Prostate gland (tissue), 2 donors: ENCODE results near the gene NEB. TPM values are rescaled to one million over a fixed set of nuclear protein-coding genes. Genes with fewer than 3 reads are reported as not detected.

ENCODE experiments used
- DNase-seq: peaks from one replicate; pipeline ENCODE4 v3.0.0-alpha.2; 2019; ENCODE audit warnings: low spot score
- H3K27ac ChIP-seq, 2 donors: fragments of 200-600 bp; sonication (generic); 2 replicates each; pipeline ENCODE4 v1.5.1; 2017 to 2019
- H3K27me3 ChIP-seq: fragments of 200-600 bp; sonication (generic); replicated peaks from 2 replicates; pipeline ENCODE4 v1.5.1; 2019; ENCODE audit not compliant: insufficient read depth
- H3K36me3 ChIP-seq, 2 donors: fragments of 200-600 bp; sonication (generic); 1 replicate in 1 of 2; 2 replicates in 1 of 2; pipeline versions ENCODE4 v1.5.1 to v1.8.1; 2017 to 2019
- H3K4me1 ChIP-seq: fragments of 200-600 bp; sonication (generic); replicated peaks from 2 replicates; pipeline ENCODE4 v1.5.1; 2019
- H3K4me3 ChIP-seq, 2 donors: fragments of 200-600 bp; sonication (generic); 2 replicates each; pipeline ENCODE4 v1.5.1; 2017 to 2019
- H3K9me3 ChIP-seq: fragments of 200-600 bp; sonication (generic); 2 replicates; pipeline ENCODE4 v1.5.1; 2017
- CTCF ChIP-seq, 4 experiments: fragments of 200-600 bp in 2 of 4; fragments of 450-650 bp in 2 of 4; sonication (generic) in 2 of 4; IDR thresholded peaks; 1 replicate in 3 of 4; 2 replicates in 1 of 4; pipeline ENCODE4 v1.5.1; 2016 to 2019; ENCODE audit warnings: antibody characterized with exemption in 4 of 4, mild to moderate bottlenecking in 2 of 4, moderate library complexity in 2 of 4
- POLR2A ChIP-seq: fragments of 450-650 bp; IDR thresholded peaks from one replicate; pipeline ENCODE4 v1.6.1; 2016; ENCODE audit warnings: antibody characterized with exemption, mild to moderate bottlenecking
- POLR2AphosphoS5 ChIP-seq: sonication (generic); formaldehyde crosslinking; IDR thresholded peaks from one replicate; pipeline ENCODE4 v1.6.1; 2017; ENCODE audit warnings: antibody characterized with exemption
- WGBS: methylation state at CpG from one replicate; pipeline ENCODE4 v1.1.5; 2018; 5-methylcytosine and 5-hydroxymethylcytosine counted together
- intact Hi-C: fragments of 100-400 bp; cut with DNase I; formaldehyde crosslinking; loops from one replicate; pipeline ENCODE4 v1.14.2; 2022
- total RNA-seq, 2 donors: library from RNA; depleted of rRNA; stranded (reverse); fragments of >200 nt; gene quantifications; one replicate each; pipeline ENCODE4 v1.1.0, GENCODE V29; 2016

NEB gene
- total RNA-seq, 2 donors from 2014 or later: 7.3 to 57.9 TPM

DNA sequence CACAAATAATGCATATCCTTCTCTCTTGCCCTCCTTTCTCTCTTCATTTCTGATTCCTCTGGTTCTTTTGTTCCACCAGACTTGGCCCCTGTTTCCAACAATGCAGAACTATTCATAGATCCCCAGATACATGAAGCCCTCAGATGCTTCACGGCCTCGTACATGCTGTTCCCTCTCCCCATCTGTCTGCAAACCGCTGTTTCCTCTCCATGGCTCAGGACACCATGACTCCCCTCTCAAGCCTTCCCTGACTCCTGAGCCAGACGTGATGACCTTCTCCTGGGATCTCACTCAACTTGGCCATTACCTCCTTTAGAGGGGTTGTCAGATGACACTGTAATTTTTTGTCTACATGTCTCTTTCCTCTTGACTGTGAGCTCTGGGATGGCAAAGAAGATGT is 15.5 kb downstream of the NEB start:
- no peaks in the 10 kb centered on the region for H3K36me3 ChIP-seq

DNA sequence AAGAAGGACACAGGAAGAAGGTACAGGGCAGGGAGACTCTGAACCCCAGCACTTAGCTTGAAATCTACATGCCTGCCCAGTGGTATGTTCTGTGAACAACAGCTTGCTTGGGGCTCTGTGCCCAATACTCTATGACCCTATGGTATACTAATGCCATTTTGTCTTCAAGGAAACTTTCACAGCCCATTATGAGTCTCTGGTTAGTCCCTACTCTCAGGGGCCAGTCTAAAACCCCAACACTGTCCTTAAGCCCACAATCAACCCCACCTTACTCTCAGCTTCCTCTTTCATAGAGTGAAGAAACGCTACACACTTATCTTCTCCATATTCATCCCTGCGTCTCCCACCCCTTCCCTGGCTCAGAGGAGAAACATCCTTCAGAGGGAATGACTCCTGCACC is 16.0 kb downstream of the NEB start:
- DNase-seq: no peak
- Histone ChIP-seq H3K9me3 (no peaks in the 10 kb centered on the region), H3K4me1 (no peaks in the 10 kb centered on the region), H3K4me3 (no peak overlapping the region), H3K27ac (no peak overlapping the region), H3K36me3 (no peaks in the 10 kb centered on the region), H3K27me3 (no peaks in the 10 kb centered on the region)
- intact Hi-C loops: no loop called here
- WGBS: 92% methylated on average over 2 of the region's 2 CpGs
- TF ChIP-seq POLR2A (no peak), CTCF (IDR thresholded peaks at IDR 0.05) (no peak), POLR2AphosphoS5 (no peak)

More for the DNA sequence above, 15.5 kb downstream of the NEB start:
- Histone ChIP-seq H3K27me3 (no peaks in the 10 kb centered on the region), H3K4me3 (no peak overlapping the region), H3K9me3 (no peaks in the 10 kb centered on the region), H3K27ac (no peak overlapping the region), H3K4me1 (no peaks in the 10 kb centered on the region)
- no peak for DNase-seq
- intact Hi-C loops: no loop called here
- TF ChIP-seq POLR2AphosphoS5 (no peak), POLR2A (no peak), CTCF (IDR thresholded peaks at IDR 0.05) (no peak)
- 96% methylated on average over 4 of the region's 4 CpGs for WGBS

DNA sequence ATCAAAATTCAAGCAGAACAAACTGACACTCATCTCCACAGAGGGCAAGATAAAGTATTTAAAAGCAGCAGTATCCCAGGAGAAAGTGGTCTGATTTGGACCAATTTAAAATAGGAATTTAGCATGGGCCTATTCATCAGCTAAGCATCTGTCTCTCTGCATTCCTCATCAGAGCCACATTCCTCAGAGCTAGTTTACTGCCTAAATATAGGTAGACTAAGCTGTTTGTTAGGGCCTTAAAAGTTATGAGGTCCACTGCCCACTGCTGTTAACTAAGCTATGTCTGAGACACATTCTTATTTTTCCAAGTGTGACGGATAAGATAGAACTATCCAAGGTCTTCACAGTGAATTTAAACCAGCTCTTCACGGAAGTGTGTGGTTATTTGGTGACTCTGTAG is 17.6 kb downstream of the NEB start:
- Histone ChIP-seq H3K27ac (no peak overlapping the region), H3K27me3 (no peaks in the 10 kb centered on the region), H3K4me1 (no peaks in the 10 kb centered on the region), H3K36me3 (no peaks in the 10 kb centered on the region), H3K9me3 (no peaks in the 10 kb centered on the region), H3K4me3 (no peak overlapping the region)
- WGBS: 90% methylated on average over 2 of the region's 2 CpGs
- TF ChIP-seq POLR2AphosphoS5 (no peak), POLR2A (no peak), CTCF (IDR thresholded peaks at IDR 0.05) (no peak)
- DNase-seq: no peak
- intact Hi-C loops: no loop called here

GRCh38 chr2:151713291-151713903 is 20.9 kb downstream of the NEB start:
- intact Hi-C loops: no loop called here
- Histone ChIP-seq H3K9me3 (no peaks in the 10 kb centered on the region), H3K27ac (no peak overlapping the region), H3K27me3 (no peaks in the 10 kb centered on the region), H3K4me1 (no peaks in the 10 kb centered on the region), H3K4me3 (no peak overlapping the region), H3K36me3 (no peaks in the 10 kb centered on the region)
- DNase-seq: no peak
- TF ChIP-seq POLR2A (no peak), POLR2AphosphoS5 (no peak), CTCF (IDR thresholded peaks at IDR 0.05) (no peak)
- WGBS: 85% methylated on average over 2 of the region's 2 CpGs

- Histone ChIP-seq H3K36me3 (no peaks in the 10 kb centered on the region), H3K4me1 (no peaks in the 10 kb centered on the region), H3K9me3 (no peaks in the 10 kb centered on the region), H3K4me3 (no peak overlapping the region), H3K27me3 (no peaks in the 10 kb centered on the region), H3K27ac (no peak overlapping the region)
- intact Hi-C loops: no loop called here
- TF ChIP-seq POLR2A: no peak
- no peak for TF ChIP-seq POLR2AphosphoS5
- TF ChIP-seq CTCF (IDR thresholded peaks at IDR 0.05): no peak
- no peak for DNase-seq
- WGBS: 92% methylated on average over 1 of the region's 1 CpG
These were observed 23.3 kb downstream of the NEB start for GRCh38 chr2:151711025-151711424.
